ENCODE results near the gene FAM136A. TPM values are rescaled to one million over a fixed set of nuclear protein-coding genes. Genes with fewer than 3 reads are reported as not detected.

Gene FAM136A
- total RNA-seq (2022) (115 and 120 TPM in 2 replicates), Bru-seq, nascent RNA (percentile 93 among the genes with signal in this experiment), BruChase-seq, experiment 1, labeled RNA remaining after a 2-hour chase (percentile 97 among the genes with signal in this experiment), BruChase-seq, experiment 2, labeled RNA remaining after a 6-hour chase (percentile 99 among the genes with signal in this experiment)
- long read RNA-seq, transcript FAM136A-201 (3 exons, 1,810 nt), result major isoform, 469 of 524 reads
- long read RNA-seq, transcript FAM136A-205 (3 exons, 2,398 nt), result minor isoform, 24 of 524 reads
- long read RNA-seq, transcript FAM136A-202 (3 exons, 885 nt), result minor isoform, 11 of 524 reads
- long read RNA-seq, partial matches to known transcripts, result 3 of 524 reads
- long read RNA-seq, other reads (novel, unspliced or antisense), result 16 of 524 reads

DNA sequence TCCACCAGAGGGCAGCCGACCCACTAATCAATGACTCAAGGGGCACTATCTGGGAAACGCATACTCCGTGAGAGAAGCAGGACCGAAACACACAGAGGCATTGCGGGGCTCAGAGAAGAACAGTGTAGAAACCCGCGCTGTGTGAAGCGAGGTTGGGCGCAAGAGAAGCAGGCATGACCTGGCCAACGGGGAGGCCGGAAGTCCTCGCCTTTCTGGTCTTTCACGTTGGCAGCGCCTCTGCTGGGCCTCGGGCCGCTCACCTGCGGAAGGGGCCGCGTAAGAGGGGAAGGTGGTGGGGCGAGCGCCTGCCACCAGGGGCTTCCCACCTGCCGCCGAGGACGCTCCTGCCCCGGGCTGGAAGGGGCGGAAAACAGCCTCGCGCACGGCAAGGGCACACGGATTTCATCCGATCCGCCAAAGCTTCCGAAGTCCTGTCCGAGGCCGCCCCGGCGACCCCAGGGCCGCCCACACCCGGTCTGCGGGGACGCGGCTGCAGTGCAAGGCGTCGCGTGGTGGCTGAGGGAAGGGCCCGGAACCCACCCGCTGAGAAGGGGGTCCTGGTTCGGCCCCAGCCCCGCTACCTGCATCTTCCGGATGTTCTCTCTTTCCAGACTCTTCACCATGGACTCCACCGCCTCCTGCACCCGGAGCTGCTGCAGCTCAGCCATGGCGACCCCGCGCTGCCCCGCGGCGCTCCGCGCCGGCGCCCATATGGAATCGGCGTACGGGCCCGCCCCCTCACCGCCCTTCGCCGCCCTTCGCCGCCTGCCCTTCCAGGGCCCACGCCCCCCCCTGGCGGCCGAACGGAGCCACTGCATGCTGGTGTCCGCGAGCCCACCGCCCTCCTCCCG, at the start of gene FAM136A:
Gene FAM136A, minus strand, starts transcription at position 724 of the 851 bp plus-strand sequence. Its CDS starts 56 bp downstream, at position 668.
- Histone ChIP-seq H3K4me1 (peaks cover 5% of the 10 kb centered on the region), H3K9me3 (no peaks in the 10 kb centered on the region; the same call in none of the 2 replicates), H3K36me3 (ENCODE audit: control insufficient read depth, insufficient read depth, low read length) (peaks cover 7% of the 10 kb centered on the region), H3K4me3 (ENCODE audit: low read depth, low read length) (peak within 1 kb of the TSS; percentile 99), H3K27me3 (replicated peaks; ENCODE audit: control insufficient read depth, insufficient read depth, low read length) (no peaks in the 10 kb centered on the region)
- TF ChIP-seq, protein P1, sequence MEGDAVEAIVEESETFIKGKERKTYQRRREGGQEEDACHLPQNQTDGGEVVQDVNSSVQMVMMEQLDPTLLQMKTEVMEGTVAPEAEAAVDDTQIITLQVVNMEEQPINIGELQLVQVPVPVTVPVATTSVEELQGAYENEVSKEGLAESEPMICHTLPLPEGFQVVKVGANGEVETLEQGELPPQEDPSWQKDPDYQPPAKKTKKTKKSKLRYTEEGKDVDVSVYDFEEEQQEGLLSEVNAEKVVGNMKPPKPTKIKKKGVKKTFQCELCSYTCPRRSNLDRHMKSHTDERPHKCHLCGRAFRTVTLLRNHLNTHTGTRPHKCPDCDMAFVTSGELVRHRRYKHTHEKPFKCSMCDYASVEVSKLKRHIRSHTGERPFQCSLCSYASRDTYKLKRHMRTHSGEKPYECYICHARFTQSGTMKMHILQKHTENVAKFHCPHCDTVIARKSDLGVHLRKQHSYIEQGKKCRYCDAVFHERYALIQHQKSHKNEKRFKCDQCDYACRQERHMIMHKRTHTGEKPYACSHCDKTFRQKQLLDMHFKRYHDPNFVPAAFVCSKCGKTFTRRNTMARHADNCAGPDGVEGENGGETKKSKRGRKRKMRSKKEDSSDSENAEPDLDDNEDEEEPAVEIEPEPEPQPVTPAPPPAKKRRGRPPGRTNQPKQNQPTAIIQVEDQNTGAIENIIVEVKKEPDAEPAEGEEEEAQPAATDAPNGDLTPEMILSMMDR (IDR thresholded peaks at IDR 0.05; ENCODE audit: insufficient read depth in 1 of 2, low read depth in 1 of 2, low read length in 1 of 2, severe bottlenecking in 1 of 2, unreplicated experiment in 1 of 2), result peak; percentile 94 to 95
- intact Hi-C loops (cut with micrococcal nuclease; ENCODE audit: unreplicated experiment), result loop anchor here (1.0 to 5.0 kb wide), 4 partner anchors 8 to 486 kb away; partner anchors contain the start of genes SNRPG and TGFA
- Mint-ChIP-seq H3K27ac (ENCODE audit: unreplicated experiment) (peak within 1 kb of the TSS; percentile 95), H3K36me3 (ENCODE audit: insufficient read depth, unreplicated experiment) (peaks cover 49% of the 10 kb centered on the region), H3K27me3 (ENCODE audit: insufficient read depth, unreplicated experiment) (no peaks in the 10 kb centered on the region), H3K4me1 (ENCODE audit: low read depth, unreplicated experiment) (no peaks in the 10 kb centered on the region), H3K4me3 (ENCODE audit: unreplicated experiment) (peak within 1 kb of the TSS; percentile 96), H3K9me3 (ENCODE audit: unreplicated experiment) (no peaks in the 10 kb centered on the region)
- CTCF ChIA-PET, result interaction anchor here (0.7 to 3.3 kb wide), 8 partner anchors 8 to 344 kb away, joined by 3 to 38 read pairs (median 4); partner anchors contain the start of gene SNRPG
- POLR2A ChIA-PET, result interaction anchor here (0.5 to 1.8 kb wide), 3 partner anchors 8 to 767 kb away, joined by 3 to 22 read pairs (median 3); partner anchors contain the start of genes NAGK, PCYOX1 and SNRPG
- TSS peak; percentile 91 for BruUV-seq (replicated peaks)
- DNase-seq, result peak; percentile 91 to 98

DNA sequence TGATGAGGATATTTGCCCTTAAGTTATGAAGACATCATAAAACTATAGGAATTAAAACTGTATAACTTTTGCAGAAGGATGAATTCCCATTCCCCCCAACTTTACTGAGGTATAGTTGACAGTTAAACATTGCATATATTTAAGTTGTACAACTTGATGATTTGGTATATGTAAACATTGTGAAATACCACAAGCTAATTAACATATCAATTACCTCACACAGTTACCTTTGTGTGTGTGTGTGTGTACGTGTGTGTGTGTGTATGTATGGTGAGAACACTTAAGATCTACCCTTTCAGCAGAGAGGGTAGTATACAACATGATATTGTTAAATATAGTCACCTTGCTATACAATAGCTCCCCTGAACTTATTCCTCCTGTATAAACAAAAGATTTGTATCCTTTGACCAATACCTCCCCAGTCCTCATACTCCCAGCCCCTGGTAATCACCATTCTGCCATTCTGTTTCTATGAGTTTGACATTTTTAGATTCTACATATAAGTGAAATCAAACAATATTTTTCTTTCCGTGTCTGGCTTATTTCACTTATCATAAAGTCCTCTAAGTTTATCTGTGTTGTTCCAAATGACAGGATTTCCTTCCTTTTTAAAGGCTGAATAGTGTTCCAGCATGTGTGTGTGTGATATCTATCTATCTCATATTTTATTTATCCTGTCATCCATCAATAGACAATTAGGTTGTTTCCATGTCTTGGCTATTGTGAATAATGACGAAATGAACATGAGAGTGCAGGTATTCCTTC, 48.2 kb upstream of the FAM136A start:
- Histone ChIP-seq H3K27me3 (replicated peaks; ENCODE audit: control insufficient read depth, insufficient read depth, low read length) (peaks cover 2% of the 10 kb centered on the region; the same call in 1 of the 2 replicates), H3K9me3 (no peaks in the 10 kb centered on the region), H3K36me3 (ENCODE audit: control insufficient read depth, insufficient read depth, low read length) (no peaks in the 10 kb centered on the region), H3K4me3 (ENCODE audit: low read depth, low read length) (no peak overlapping the region), H3K4me1 (no peaks in the 10 kb centered on the region)
- Mint-ChIP-seq H3K4me1 (ENCODE audit: low read depth, unreplicated experiment) (no peaks in the 10 kb centered on the region), H3K27me3 (ENCODE audit: insufficient read depth, unreplicated experiment) (peaks cover 35% of the 10 kb centered on the region), H3K27ac (ENCODE audit: unreplicated experiment) (no peak overlapping the region), H3K9me3 (ENCODE audit: unreplicated experiment) (no peaks in the 10 kb centered on the region), H3K4me3 (ENCODE audit: unreplicated experiment) (no peak overlapping the region), H3K36me3 (ENCODE audit: insufficient read depth, unreplicated experiment) (no peaks in the 10 kb centered on the region)
- POLR2A ChIA-PET, result no interaction called here
- TF ChIP-seq, protein P1 (IDR thresholded peaks at IDR 0.05; ENCODE audit: insufficient read depth in 1 of 2, low read depth in 1 of 2, low read length in 1 of 2, severe bottlenecking in 1 of 2, unreplicated experiment in 1 of 2), result no peak
- CTCF ChIA-PET, result no interaction called here
- DNase-seq, result no peak
- intact Hi-C loops (cut with micrococcal nuclease; ENCODE audit: unreplicated experiment), result loop anchor here (10.0 kb wide), 2 partner anchors 125 to 205 kb away; partner anchors contain the start of gene TGFA
- no TSS peak for BruUV-seq (replicated peaks)
